ENCODE measurements around the gene HNMT. TPM values are rescaled to one million over a fixed set of nuclear protein-coding genes. Genes with fewer than 3 reads are reported as not detected.
A peak's percentile ranks its signal among the peaks of the same experiment; 100 is the strongest.

Gene HNMT
- total and polyA plus RNA-seq, 2 of the 8 experiments (the other 6 are each of a cell fraction or from before 2014, with no cell fraction given) = 1.6 to 3.6 TPM

GRCh38 chr2:137967042-137967441 lies 2.8 kb downstream of the HNMT start:
- Histone ChIP-seq H4K8ac (ENCODE audit: extremely low read depth, insufficient read depth, low read length) (no peak overlapping the region), H3K9ac (replicated peaks in 1 of 4; ENCODE audit: extremely low read depth in 1 of 4, low read depth in 3 of 4, low read length in 3 of 4) (no peak overlapping the region), H3K4me1 (replicated peaks in 1 of 4; ENCODE audit: control insufficient read depth in 3 of 4, insufficient read depth in 4 of 4, low read length in 3 of 4) (peaks cover 0 to 12% (median 5%) of the 10 kb centered on the region in 4 experiments; a peak in 5 of 7 replicates), H2AK5ac (ENCODE audit: low read depth, low read length) (no peak overlapping the region), H3K79me2 (ENCODE audit: control insufficient read depth in 1 of 2, insufficient read depth in 2 of 2, low read length in 2 of 2) (no peaks in the 10 kb centered on the region), H2BK120ac (replicated peaks; ENCODE audit: low read depth, low read length) (no peak overlapping the region), H4K20me1 (replicated peaks in 1 of 2; ENCODE audit: control insufficient read depth in 1 of 2, insufficient read depth in 2 of 2, low read length in 2 of 2) (no peaks in the 10 kb centered on the region), H4K5ac (ENCODE audit: insufficient read length, low read depth, low read length) (no peak overlapping the region), H2BK5ac (ENCODE audit: low read depth, low read length) (no peak overlapping the region), H3K9me3 (ENCODE audit: insufficient read depth in 2 of 2, low read depth in 1 of 2, low read length in 1 of 2) (no peaks in the 10 kb centered on the region), H3K18ac (ENCODE audit: extremely low read depth, low read length) (no peak overlapping the region), H3K56ac (replicated peaks; ENCODE audit: insufficient read length, low read depth, low read length) (no peak overlapping the region), H3K23ac (ENCODE audit: insufficient read length) (no peak overlapping the region), H2BK12ac (ENCODE audit: low read depth, low read length) (no peak overlapping the region), H3K23me2 (ENCODE audit: low read depth, low read length) (no peaks in the 10 kb centered on the region), H3K4ac (replicated peaks; ENCODE audit: insufficient read length, low read depth, low read length) (no peak overlapping the region), H3K79me1 (ENCODE audit: low read depth, low read length) (no peaks in the 10 kb centered on the region), H3K27me3 (replicated peaks in 1 of 4; ENCODE audit: control insufficient read depth in 3 of 4, extremely low read depth in 1 of 4, insufficient read depth in 3 of 4, low read length in 3 of 4) (no peaks in the 10 kb centered on the region), H4K91ac (replicated peaks; ENCODE audit: insufficient read length, low read length) (no peak overlapping the region), H3K4me3 (ENCODE audit: extremely low read depth in 1 of 4, insufficient read depth in 2 of 4, low read depth in 3 of 4, low read length in 4 of 4) (no peak overlapping the region), H2BK15ac (ENCODE audit: low read length) (no peak overlapping the region), H2BK20ac (ENCODE audit: low read length) (no peak overlapping the region), H3K4me2 (ENCODE audit: insufficient read depth in 1 of 2, low read depth in 2 of 2, low read length in 2 of 2) (no peak overlapping the region), H3K36me3 (ENCODE audit: control insufficient read depth in 2 of 4, insufficient read depth in 4 of 4, low read length in 3 of 4) (no peaks in the 10 kb centered on the region), H2AFZ (ENCODE audit: low read length) (no peak overlapping the region), H3K27ac (ENCODE audit: low read depth, low read length) (no peak overlapping the region), H3K14ac (ENCODE audit: insufficient read length) (no peak overlapping the region)
- DNase-seq (ENCODE audit: low read depth in 1 of 2, low spot score in 2 of 2) (no peak), FAIRE-seq (no peak)
- POLR2A ChIA-PET (ENCODE audit: partially characterized antibody) = no interaction called here
- CTCF ChIA-PET (ENCODE audit: partially characterized antibody) = interaction anchor here (0.6 to 1.5 kb wide), 2 partner anchors 11 to 22 kb away, joined by 3 to 4 read pairs; no protein-coding TSS in a partner anchor
- TF ChIP-seq HDAC2 (IDR thresholded peaks at IDR 0.05; ENCODE audit: borderline replicate concordance in 1 of 2, low read depth in 2 of 2, low read length in 2 of 2) (no peak), KDM1A (IDR thresholded peaks at IDR 0.05; ENCODE audit: borderline replicate concordance, low read length) (peak; percentile 38; the same call in 1 of the 2 replicates), SAP30 (IDR thresholded peaks at IDR 0.05; ENCODE audit: insufficient read depth, insufficient replicate concordance, low read length) (no peak)
- TF ChIP-seq, protein P1, sequence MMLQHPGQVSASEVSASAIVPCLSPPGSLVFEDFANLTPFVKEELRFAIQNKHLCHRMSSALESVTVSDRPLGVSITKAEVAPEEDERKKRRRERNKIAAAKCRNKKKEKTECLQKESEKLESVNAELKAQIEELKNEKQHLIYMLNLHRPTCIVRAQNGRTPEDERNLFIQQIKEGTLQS (IDR thresholded peaks at IDR 0.05; ENCODE audit: insufficient read depth, low read depth, low read length) = no peak
- 94% methylated on average over 7 of the region's 7 CpGs; no CpG with 5 or more reads in 1 of the 2 experiments for WGBS, 2 experiments (ENCODE audit: extremely low coverage in 1 of 2, insufficient coverage in 1 of 2, insufficient read length in 1 of 2, insufficient replicate concordance in 2 of 2, low coverage in 1 of 2, low lambda C conversion rate in 2 of 2, missing lambda C conversion rate in 1 of 2)
